GM12878 (cell line): Measurements from ENCODE around the gene HGS. TPM values are rescaled to one million over a fixed set of nuclear protein-coding genes. Genes with fewer than 3 reads are reported as not detected.

Experiments used
- ASH2L ChIP-seq: fragments of 300-600, 200-600 bp; sonication (generic); IDR thresholded peaks from 2 replicates; pipeline ENCODE4 v1.6.1; 2017; ENCODE audit warnings: low read depth, mild to moderate bottlenecking, borderline replicate concordance
- CUX1 ChIP-seq: IDR thresholded peaks from 2 replicates; pipeline ENCODE4 v1.6.1; 2012; ENCODE audit warnings: improper control_type of control experiment, low read depth, low read length; ENCODE audit not compliant: insufficient replicate concordance
- IKZF2 ChIP-seq, 2 experiments: fragments of 450-650 bp; IDR thresholded peaks; 2 replicates each; pipeline ENCODE4 v1.6.1; 2017; ENCODE audit warnings: mild to moderate bottlenecking in 2 of 2, moderate library complexity in 2 of 2
- NFYA ChIP-seq: IDR thresholded peaks from 2 replicates; pipeline ENCODE4 v1.6.1; 2011; ENCODE audit warnings: low read depth, mild to moderate bottlenecking, low read length, improper control_type of control experiment, borderline replicate concordance
- PAX8 ChIP-seq: fragments of 450-650 bp; IDR thresholded peaks from 2 replicates; pipeline ENCODE4 v1.6.1; 2017; ENCODE audit warnings: mild to moderate bottlenecking, moderate library complexity
- YY1 ChIP-seq: IDR thresholded peaks from 2 replicates; pipeline ENCODE4 v1.6.1; 2011; ENCODE audit warnings: low read depth, mild to moderate bottlenecking, low read length
- ZNF24 ChIP-seq: fragments of 450-650 bp; IDR thresholded peaks from 2 replicates; pipeline ENCODE4 v1.6.1; 2017; ENCODE audit warnings: antibody characterized with exemption, mild to moderate bottlenecking
- polyA plus RNA-seq, 11 experiments: library from polyadenylated mRNA; depleted of rRNA in 4 of 11; unstranded in 6 of 11; stranded (reverse) in 5 of 11; fragments of >200 nt; fragmentation: Nextera tagmentation in 4 of 11; fragmentation: Illumina TruSeq in 1 of 11; extraction: Ambion mirVana in 4 of 11; extraction: Trizol in 1 of 11; gene quantifications; 1 replicate in 1 of 11; 2 replicates in 10 of 11; pipeline versions ENCODE4 v1.2.1 to v1.2.3, GENCODE V29; 2011 to 2016; ENCODE audit warnings: inconsistent platforms in 2 of 11, missing spikeins in 2 of 11, low read depth in 1 of 11
- total RNA-seq, 4 experiments: library from RNA; depleted of rRNA in 3 of 4; stranded (reverse); fragments of >200 nt in 3 of 4; fragmentation: Illumina TruSeq in 1 of 4; extraction: Trizol in 1 of 4; gene quantifications; 2 replicates each; pipeline versions ENCODE4 v1.2.1 to v1.2.3, GENCODE V29; 2013 to 2021
- TF ChIP-seq, protein P1 (sequence below): IDR thresholded peaks from 2 replicates; pipeline ENCODE4 v1.6.1; 2012; ENCODE audit warnings: low read depth, low read length, improper control_type of control experiment

HGS gene
- total and polyA plus RNA-seq, 10 of the 15 experiments (the other 5 are each of a cell fraction or from before 2014, with no cell fraction given) = 2.2 to 85.6 (median 55.3) TPM

GRCh38 chr17:81706232-81706611 is 22.4 kb downstream of the HGS start (continued):
- TF ChIP-seq CUX1 (no peak), ZNF24 (no peak), YY1 (no peak), PAX8 (no peak), NFYA (no peak), IKZF2 (IDR thresholded peaks at IDR 0.05) (no peak), ASH2L (no peak)
- TF ChIP-seq, protein P1, sequence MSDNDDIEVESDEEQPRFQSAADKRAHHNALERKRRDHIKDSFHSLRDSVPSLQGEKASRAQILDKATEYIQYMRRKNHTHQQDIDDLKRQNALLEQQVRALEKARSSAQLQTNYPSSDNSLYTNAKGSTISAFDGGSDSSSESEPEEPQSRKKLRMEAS = no peak
